Mammary epithelial cell (primary cell): ENCODE measurements around the gene CHRNB1.

Source experiments
- EZH2 ChIP-seq: IDR thresholded peaks from 2 replicates; pipeline ENCODE4 v1.6.1; 2012; ENCODE audit warnings: low read length, inconsistent platforms, borderline replicate concordance
- TF ChIP-seq, protein P1 (sequence below), 2 donors: IDR thresholded peaks in 1 of 2; conservative IDR thresholded peaks in 1 of 2; 2 replicates each; pipeline ENCODE4 v1.5.1; 2011 to 2012; ENCODE audit warnings: inconsistent platforms in 2 of 2, low read length in 2 of 2, mild to moderate bottlenecking in 2 of 2, control low read depth in 1 of 2, low read depth in 1 of 2; ENCODE audit not compliant: insufficient read depth in 1 of 2; ENCODE audit errors: extremely low read depth in 1 of 2

GRCh38 chr17:7427549-7427948, 17.3 kb upstream of the CHRNB1 start:
- TF ChIP-seq, protein P1, sequence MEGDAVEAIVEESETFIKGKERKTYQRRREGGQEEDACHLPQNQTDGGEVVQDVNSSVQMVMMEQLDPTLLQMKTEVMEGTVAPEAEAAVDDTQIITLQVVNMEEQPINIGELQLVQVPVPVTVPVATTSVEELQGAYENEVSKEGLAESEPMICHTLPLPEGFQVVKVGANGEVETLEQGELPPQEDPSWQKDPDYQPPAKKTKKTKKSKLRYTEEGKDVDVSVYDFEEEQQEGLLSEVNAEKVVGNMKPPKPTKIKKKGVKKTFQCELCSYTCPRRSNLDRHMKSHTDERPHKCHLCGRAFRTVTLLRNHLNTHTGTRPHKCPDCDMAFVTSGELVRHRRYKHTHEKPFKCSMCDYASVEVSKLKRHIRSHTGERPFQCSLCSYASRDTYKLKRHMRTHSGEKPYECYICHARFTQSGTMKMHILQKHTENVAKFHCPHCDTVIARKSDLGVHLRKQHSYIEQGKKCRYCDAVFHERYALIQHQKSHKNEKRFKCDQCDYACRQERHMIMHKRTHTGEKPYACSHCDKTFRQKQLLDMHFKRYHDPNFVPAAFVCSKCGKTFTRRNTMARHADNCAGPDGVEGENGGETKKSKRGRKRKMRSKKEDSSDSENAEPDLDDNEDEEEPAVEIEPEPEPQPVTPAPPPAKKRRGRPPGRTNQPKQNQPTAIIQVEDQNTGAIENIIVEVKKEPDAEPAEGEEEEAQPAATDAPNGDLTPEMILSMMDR (conservative IDR thresholded peaks at IDR 0.05 in 1 of 2, IDR thresholded peaks at IDR 0.05 in 1 of 2; ENCODE audit: extremely low read depth in 1 of 2, insufficient read depth in 1 of 2, low read depth in 1 of 2, low read length in 2 of 2): no peak
- no peak for TF ChIP-seq EZH2
